SIG-M5 (cell line): ENCODE data around the gene MRPS2.
"Not testable (repeated sequence)": the region's sequence is repeated elsewhere in the genome, so short reads cannot be mapped to it uniquely, and the experiment has no call there.

Source experiments
- DNase-seq: peaks from one replicate; lab custom pipeline; 2025; lab: John Stamatoyannopoulos, UW

The MRPS2 gene

GRCh38 chr9:135499326-135500070 is 984 bp upstream of the MRPS2 start:
- no peak for DNase-seq

- no peak for DNase-seq
Measured at GRCh38 chr9:135500071-135500524, 384 bp upstream of the MRPS2 start.

- no peak for DNase-seq
Measured at GRCh38 chr9:135501261-135502167, 1.0 kb downstream of the MRPS2 start.

- DNase-seq = no peak
Measured at GRCh38 chr9:135502168-135502872, 1.8 kb downstream of the MRPS2 start.

- DNase-seq = no peak
Measured at GRCh38 chr9:135502873-135503321, 2.4 kb downstream of the MRPS2 start.

GRCh38 chr9:135503371-135504261 is 3.1 kb downstream of the MRPS2 start:
- DNase-seq = no peak

GRCh38 chr9:135504262-135505243 is 4.1 kb downstream of the MRPS2 start:
- DNase-seq = no peak

- no peak for DNase-seq
Measured at GRCh38 chr9:135505406-135506187, 5.1 kb downstream of the MRPS2 start.

GRCh38 chr9:135506327-135507103 is 6.0 kb downstream of the MRPS2 start:
- no peak for DNase-seq

- no peak for DNase-seq
Measured at GRCh38 chr9:135507104-135508035, 6.9 kb downstream of the MRPS2 start.

GRCh38 chr9:135508211-135508820 is 7.8 kb downstream of the MRPS2 start:
- no peak for DNase-seq

GRCh38 chr9:135509458-135509857 is 9.0 kb downstream of the MRPS2 start:
- no peak for DNase-seq

- DNase-seq = no peak
Measured at GRCh38 chr9:135512241-135512603, 11.7 kb downstream of the MRPS2 start.

- no peak for DNase-seq
Measured at GRCh38 chr9:135512904-135513303, 12.4 kb downstream of the MRPS2 start.

- no peak for DNase-seq
Measured at GRCh38 chr9:135513351-135513846, 12.9 kb downstream of the MRPS2 start.

GRCh38 chr9:135513906-135514305 is 13.4 kb downstream of the MRPS2 start:
- DNase-seq = not testable (repeated sequence)
